Measurements from ENCODE around the gene ACCSL.

Gene ACCSL

DNA sequence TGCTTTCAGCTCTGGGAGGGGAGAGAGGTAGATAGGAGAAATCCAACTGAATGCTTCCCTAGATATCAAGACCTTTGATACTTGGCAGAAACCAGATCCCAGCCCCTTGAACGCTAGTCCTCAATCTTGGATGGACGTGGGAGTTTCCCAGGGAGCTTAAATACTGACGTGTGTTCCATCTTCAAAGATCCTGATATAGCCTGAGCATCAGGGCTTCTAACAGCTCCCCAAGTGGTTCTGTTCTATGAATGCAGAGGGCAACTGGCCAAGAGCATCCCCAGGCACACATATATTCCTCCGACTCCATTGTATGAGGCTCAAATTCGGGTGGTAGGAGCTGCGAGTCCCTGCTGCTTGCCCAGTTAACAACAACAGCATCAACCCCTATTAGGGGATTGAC lies 9.6 kb downstream of the ACCSL start:
- no peak for TF ChIP-seq ZFX (IDR thresholded peaks at IDR 0.05; ENCODE audit: borderline replicate concordance)
- TF ChIP-seq, protein P1, sequence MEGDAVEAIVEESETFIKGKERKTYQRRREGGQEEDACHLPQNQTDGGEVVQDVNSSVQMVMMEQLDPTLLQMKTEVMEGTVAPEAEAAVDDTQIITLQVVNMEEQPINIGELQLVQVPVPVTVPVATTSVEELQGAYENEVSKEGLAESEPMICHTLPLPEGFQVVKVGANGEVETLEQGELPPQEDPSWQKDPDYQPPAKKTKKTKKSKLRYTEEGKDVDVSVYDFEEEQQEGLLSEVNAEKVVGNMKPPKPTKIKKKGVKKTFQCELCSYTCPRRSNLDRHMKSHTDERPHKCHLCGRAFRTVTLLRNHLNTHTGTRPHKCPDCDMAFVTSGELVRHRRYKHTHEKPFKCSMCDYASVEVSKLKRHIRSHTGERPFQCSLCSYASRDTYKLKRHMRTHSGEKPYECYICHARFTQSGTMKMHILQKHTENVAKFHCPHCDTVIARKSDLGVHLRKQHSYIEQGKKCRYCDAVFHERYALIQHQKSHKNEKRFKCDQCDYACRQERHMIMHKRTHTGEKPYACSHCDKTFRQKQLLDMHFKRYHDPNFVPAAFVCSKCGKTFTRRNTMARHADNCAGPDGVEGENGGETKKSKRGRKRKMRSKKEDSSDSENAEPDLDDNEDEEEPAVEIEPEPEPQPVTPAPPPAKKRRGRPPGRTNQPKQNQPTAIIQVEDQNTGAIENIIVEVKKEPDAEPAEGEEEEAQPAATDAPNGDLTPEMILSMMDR (IDR thresholded peaks at IDR 0.05): no peak
- H3K27ac ChIP-seq: no peak overlapping the region

GRCh38 chr11:44058275-44058674 lies 10.5 kb downstream of the ACCSL start:
- H3K27ac ChIP-seq: no peak overlapping the region
- TF ChIP-seq, protein P1 (IDR thresholded peaks at IDR 0.05): no peak
- TF ChIP-seq ZFX (IDR thresholded peaks at IDR 0.05; ENCODE audit: borderline replicate concordance): no peak

- no peak for TF ChIP-seq ZFX (IDR thresholded peaks at IDR 0.05; ENCODE audit: borderline replicate concordance)
- TF ChIP-seq, protein P1 (IDR thresholded peaks at IDR 0.05): no peak
- no peak overlapping the region; the same call in 1 of the 2 replicates for H3K27ac ChIP-seq
These were observed 17.4 kb downstream of the ACCSL start for GRCh38 chr11:44065161-44065661.

GRCh38 chr11:44065841-44066731 lies 18.3 kb downstream of the ACCSL start, which contains the start of gene ACCS:
Gene ACCS, plus strand, starts transcription at chr11:44066270. Its CDS starts 1,358 bp downstream, at chr11:44067628.
- no peak for TF ChIP-seq ZFX (IDR thresholded peaks at IDR 0.05; ENCODE audit: borderline replicate concordance)
- TF ChIP-seq, protein P1 (IDR thresholded peaks at IDR 0.05): peak; percentile 88
- H3K27ac ChIP-seq: peak within 1 kb of the TSS; percentile 79

- TF ChIP-seq, protein P1 (IDR thresholded peaks at IDR 0.05): no peak
- TF ChIP-seq ZFX (IDR thresholded peaks at IDR 0.05; ENCODE audit: borderline replicate concordance): no peak
- peak overlapping the region; percentile 79 for H3K27ac ChIP-seq
These were observed 19.0 kb downstream of the ACCSL start for GRCh38 chr11:44066732-44067141.

- TF ChIP-seq, protein P1 (IDR thresholded peaks at IDR 0.05): no peak
- no peak for TF ChIP-seq ZFX (IDR thresholded peaks at IDR 0.05; ENCODE audit: borderline replicate concordance)
- no peak overlapping the region; the same call in 1 of the 2 replicates for H3K27ac ChIP-seq
These were observed 19.5 kb downstream of the ACCSL start for GRCh38 chr11:44067266-44067665.

GRCh38 chr11:44068180-44068579 lies 20.4 kb downstream of the ACCSL start:
- H3K27ac ChIP-seq: no peak overlapping the region
- TF ChIP-seq ZFX (IDR thresholded peaks at IDR 0.05; ENCODE audit: borderline replicate concordance): no peak
- TF ChIP-seq, protein P1 (IDR thresholded peaks at IDR 0.05): no peak
